Urinary bladder (tissue), 4 donors: Measurements from ENCODE around the gene CGB8. TPM values are rescaled to one million over a fixed set of nuclear protein-coding genes. Genes with fewer than 3 reads are reported as not detected.
A peak's percentile ranks its signal among the peaks of the same experiment; 100 is the strongest.
"Not testable (repeated sequence)": the region's sequence is repeated elsewhere in the genome, so short reads cannot be mapped to it uniquely, and the experiment has no call there.

Source experiments
- DNase-seq: peaks from one replicate; pipeline ENCODE4 v3.0.0-alpha.2; 2015; ENCODE audit errors: extremely low spot score
- H3K27ac ChIP-seq: one replicate; pipeline ENCODE4 v1.5.1; 2013; ENCODE audit warnings: low read depth, mild to moderate bottlenecking, moderate library complexity
- H3K36me3 ChIP-seq: one replicate; pipeline ENCODE4 v1.6.1; 2013; ENCODE audit warnings: mild to moderate bottlenecking, moderate library complexity; ENCODE audit not compliant: insufficient read depth
- H3K4me1 ChIP-seq: one replicate; pipeline ENCODE4 v1.6.1; 2013; ENCODE audit warnings: mild to moderate bottlenecking, moderate library complexity; ENCODE audit not compliant: insufficient read depth
- H3K4me3 ChIP-seq: one replicate; pipeline ENCODE4 v1.5.1; 2013; ENCODE audit warnings: low read depth, low read length
- WGBS: extraction: QIAGEN DNeasy Blood & Tissue Kit; methylation state at CpG from one replicate; pipeline ENCODE4 v1.1.7; 2013; 5-methylcytosine and 5-hydroxymethylcytosine counted together
- polyA plus RNA-seq: library from polyadenylated mRNA; stranded (reverse); fragments of 200-250 nt; gene quantifications from one replicate; pipeline ENCODE4 v1.2.3, GENCODE V29; 2013
- total RNA-seq: library from RNA; depleted of rRNA; stranded (reverse); fragments of >200 nt; gene quantifications from one replicate; pipeline ENCODE4 v1.2.3, GENCODE V29; 2014
- donor health status: healthy with polysubstance abuse.
- donor health status: healthy.

The CGB8 gene
- total and polyA plus RNA-seq, 2 donors: not detected

GRCh38 chr19:49057636-49058234 is 8.8 kb upstream of the CGB8 start, which contains the start of gene CGB7:
Gene CGB7, minus strand, starts transcription at chr19:49057749. Its CDS starts 2,374 bp downstream, at chr19:49055375.
- no peak within 1 kb of the TSS for H3K27ac ChIP-seq
- 5% methylated on average over 38 of the region's 38 CpGs for WGBS

DNA sequence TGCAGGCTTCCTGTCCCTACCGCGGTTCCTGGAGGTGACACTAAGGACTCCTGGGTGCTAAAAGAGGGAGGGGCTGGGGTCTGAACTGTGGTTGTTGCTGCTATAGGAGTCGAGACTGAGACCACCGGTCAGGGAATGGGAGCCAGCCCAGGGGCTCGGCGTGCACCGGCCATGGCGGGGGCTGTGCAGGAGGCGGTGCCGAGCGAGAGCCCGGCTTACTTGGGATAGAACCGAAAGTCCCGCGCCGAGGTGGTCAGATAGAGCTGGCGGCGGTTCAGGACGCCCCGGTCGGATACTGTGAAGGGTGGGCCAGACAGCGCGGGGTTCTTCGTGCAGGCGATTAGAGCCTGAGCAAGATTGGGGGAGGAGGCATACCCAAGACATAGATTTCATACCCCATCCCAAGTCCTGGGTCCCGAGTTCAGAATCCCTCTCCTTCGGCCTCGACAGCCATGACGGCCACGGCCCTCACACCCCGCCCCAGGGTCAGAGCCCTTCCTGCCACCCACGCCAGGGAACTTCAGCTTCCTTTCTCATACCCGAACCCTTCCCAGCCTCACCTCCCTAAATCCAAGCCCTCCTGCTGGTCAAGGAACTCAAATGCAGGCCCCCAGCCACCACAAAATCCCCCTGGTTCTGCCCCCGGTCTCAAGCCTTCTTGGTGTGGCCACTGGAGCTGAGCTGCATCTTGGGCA is 8.1 kb upstream of the CGB8 start:
- not testable (repeated sequence) for H3K4me1 ChIP-seq, H3K27ac ChIP-seq, H3K36me3 ChIP-seq, DNase-seq
- 3% methylated on average over 34 of the region's 34 CpGs for WGBS
- H3K4me3 ChIP-seq: peak overlapping the region; percentile 46

More at GRCh38 chr19:49057636-49058234, 8.8 kb upstream of the CGB8 start, which contains the start of gene CGB7:
- Histone ChIP-seq H3K4me3 (peak within 1 kb of the TSS; percentile 46), H3K4me1 (no peaks in the 10 kb centered on the region), H3K36me3 (no peaks in the 10 kb centered on the region)
- no peak for DNase-seq

DNA sequence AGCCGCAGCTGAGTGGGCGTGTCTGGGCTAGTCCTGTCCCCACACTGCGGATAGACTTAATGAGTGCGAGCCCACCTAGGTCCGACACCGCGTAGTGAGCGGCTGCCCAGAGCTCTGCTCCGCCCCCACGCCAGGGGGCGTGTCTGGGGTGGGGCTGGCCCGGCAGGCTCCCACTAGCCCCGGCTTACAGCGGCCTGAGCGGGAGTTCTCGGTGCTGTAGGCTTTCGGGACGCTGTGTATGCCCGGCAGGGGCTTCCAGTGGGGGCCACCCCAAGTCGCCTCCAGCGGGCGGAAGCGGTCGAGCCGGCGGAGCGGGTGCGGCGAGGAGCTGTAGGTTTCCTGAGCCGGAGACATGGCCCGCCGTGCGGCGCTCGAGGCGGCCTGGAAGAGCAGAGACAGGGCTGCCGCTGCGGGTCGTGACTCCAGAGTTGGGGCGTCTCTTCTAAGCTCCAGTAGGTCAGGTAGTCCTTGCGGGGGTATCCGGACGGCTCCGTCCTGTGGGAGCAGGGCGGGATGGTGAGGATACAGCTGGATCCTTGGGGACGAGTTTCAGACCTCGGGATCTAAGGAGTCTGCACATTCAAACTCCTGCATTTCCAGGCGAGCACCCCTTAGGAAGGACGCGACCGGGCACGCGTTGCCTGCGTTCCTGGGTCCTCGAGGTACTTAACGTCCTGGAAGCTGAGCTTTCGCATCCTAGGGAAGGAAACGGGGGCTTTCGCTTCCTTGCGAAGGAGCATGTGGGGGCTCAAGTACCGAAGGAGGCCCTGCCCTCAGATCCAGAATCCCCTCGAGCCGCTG is 7.4 kb upstream of the CGB8 start:
- no peak overlapping the region for H3K27ac ChIP-seq
- H3K4me3 ChIP-seq: peak overlapping the region; percentile 46

GRCh38 chr19:49050376-49051033 is 1.6 kb upstream of the CGB8 start:
- WGBS: 72% methylated on average over 24 of the region's 24 CpGs
- not testable (repeated sequence) for DNase-seq, H3K36me3 ChIP-seq

More for the DNA sequence above, 7.4 kb upstream of the CGB8 start:
- no peak for DNase-seq
- Histone ChIP-seq H3K4me1 (no peaks in the 10 kb centered on the region), H3K36me3 (no peaks in the 10 kb centered on the region)
- under 1% methylated on average over 63 of the region's 63 CpGs for WGBS

GRCh38 chr19:49049834-49050233 is 923 bp upstream of the CGB8 start:
- not testable (repeated sequence) for DNase-seq, H3K4me3 ChIP-seq, H3K27ac ChIP-seq, H3K4me1 ChIP-seq, H3K36me3 ChIP-seq
- WGBS: 82% methylated on average over 3 of the region's 4 CpGs

More at GRCh38 chr19:49050376-49051033, 1.6 kb upstream of the CGB8 start:
- not testable (repeated sequence) for H3K4me1 ChIP-seq, H3K4me3 ChIP-seq, H3K27ac ChIP-seq

DNA sequence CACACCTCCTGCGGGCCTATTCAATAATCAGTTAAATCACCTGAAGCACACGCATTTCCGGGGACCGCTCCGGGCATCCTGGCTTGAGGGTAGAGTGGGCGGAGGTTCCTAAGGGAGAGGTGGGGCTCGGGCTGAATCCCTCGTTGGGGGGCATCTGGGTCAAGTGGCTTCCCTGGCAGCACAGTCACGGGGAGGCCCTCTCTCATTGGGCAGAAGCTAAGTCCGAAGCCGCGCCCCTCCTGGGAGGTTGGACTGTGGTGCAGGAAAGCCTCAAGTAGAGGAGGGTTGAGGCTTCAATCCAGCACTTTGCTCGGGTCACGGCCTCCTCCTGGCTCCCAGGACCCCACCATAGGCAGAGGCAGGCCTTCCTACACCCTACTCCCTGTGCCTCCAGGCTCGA is 5.4 kb downstream of the CGB8 start, which contains the start of gene CGB5:
TSS of gene CGB5 (plus strand) at position 301 of the 400 bp plus-strand sequence. CDS start 362 bp downstream, outside the sequence.
- not testable (repeated sequence) for DNase-seq, H3K4me3 ChIP-seq, H3K36me3 ChIP-seq, H3K4me1 ChIP-seq, H3K27ac ChIP-seq
- 64% methylated on average over 15 of the region's 15 CpGs for WGBS

GRCh38 chr19:49042666-49043065 is 6.2 kb downstream of the CGB8 start:
- H3K4me3 ChIP-seq, H3K4me1 ChIP-seq, H3K36me3 ChIP-seq, DNase-seq, H3K27ac ChIP-seq: not testable (repeated sequence)
- 88% methylated on average over 3 of the region's 4 CpGs for WGBS

DNA sequence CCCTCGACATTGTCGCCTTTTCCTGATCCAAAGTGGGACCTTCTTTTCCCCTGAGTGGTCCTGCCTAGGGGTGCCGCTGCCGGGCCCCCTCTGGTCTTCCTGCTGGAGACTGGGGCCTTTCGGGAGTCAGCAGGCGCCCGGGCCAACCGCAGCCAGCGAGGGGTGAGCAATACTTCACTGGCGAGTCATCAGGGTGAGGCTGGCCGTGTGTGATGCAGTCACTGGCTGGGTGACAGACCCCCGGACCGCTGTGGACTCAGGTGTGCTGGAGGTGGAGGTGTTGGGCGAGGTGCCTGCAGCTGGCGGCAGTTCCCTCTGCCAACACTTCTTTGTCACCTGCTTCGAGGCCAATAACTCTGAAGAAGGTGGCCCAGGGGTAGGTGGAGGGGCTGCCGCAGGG is 6.7 kb downstream of the CGB8 start:
- WGBS: 74% methylated on average over 17 of the region's 17 CpGs
- Histone ChIP-seq H3K27ac (no peak overlapping the region), H3K4me1 (no peaks in the 10 kb centered on the region), H3K36me3 (no peaks in the 10 kb centered on the region), H3K4me3 (no peak overlapping the region)
- no peak for DNase-seq

DNA sequence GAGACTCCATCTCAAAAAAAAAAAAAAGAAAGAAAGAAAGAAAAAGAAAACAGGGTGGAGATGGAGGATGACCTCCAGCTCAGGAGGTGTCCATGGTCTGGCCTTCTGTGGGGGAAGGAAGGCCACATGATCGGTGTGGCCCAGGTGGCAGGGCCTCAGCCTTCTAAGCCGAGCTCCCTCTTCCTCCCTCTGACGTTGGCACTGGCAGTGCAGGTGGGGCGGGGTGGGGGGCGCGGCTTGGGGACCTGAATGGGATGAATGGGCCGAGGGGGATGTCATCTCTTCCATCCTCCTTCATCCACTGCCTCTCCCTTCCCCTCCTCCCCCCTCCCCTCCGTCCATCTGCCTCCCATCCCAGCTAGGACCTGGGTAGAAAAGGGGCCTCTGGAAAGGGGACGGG is 9.2 kb downstream of the CGB8 start:
- not testable (repeated sequence) for H3K36me3 ChIP-seq, H3K27ac ChIP-seq, DNase-seq, H3K4me1 ChIP-seq, H3K4me3 ChIP-seq
- 67% methylated on average over 8 of the region's 9 CpGs for WGBS

GRCh38 chr19:49038557-49039276 is 10.2 kb downstream of the CGB8 start:
- H3K4me3 ChIP-seq, H3K27ac ChIP-seq, H3K36me3 ChIP-seq, DNase-seq, H3K4me1 ChIP-seq: not testable (repeated sequence)
- WGBS: 84% methylated on average over 26 of the region's 26 CpGs

DNA sequence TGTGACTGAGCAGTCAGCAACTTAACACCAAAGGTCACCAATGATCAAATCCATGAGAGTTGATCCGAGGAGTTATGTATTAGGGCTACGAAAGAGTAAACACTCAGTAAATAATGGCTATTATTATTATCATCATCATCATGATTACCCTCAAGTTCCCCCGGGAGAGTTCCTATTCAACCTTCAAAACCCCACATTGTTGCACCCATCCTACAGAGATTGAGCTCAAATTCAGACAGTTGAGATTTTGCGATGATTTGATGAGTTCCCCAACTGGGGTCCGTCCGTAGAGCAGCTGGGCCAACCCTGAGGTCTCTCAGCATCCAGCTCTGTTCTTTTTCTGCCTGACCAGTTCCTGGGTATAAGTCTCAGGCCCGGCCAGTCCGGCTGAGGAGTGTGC is 10.8 kb downstream of the CGB8 start:
- H3K4me1 ChIP-seq, H3K4me3 ChIP-seq, DNase-seq, H3K36me3 ChIP-seq, H3K27ac ChIP-seq: not testable (repeated sequence)
- 87% methylated on average over 8 of the region's 8 CpGs for WGBS

GRCh38 chr19:49036815-49037214 is 12.1 kb downstream of the CGB8 start, which contains the start of gene CGB1:
Gene CGB1, minus strand, starts transcription at chr19:49036895. Its CDS starts 184 bp downstream, at chr19:49036711.
- 50% methylated on average over 18 of the region's 18 CpGs for WGBS

More at GRCh38 chr19:49036815-49037214, 12.1 kb downstream of the CGB8 start, which contains the start of gene CGB1:
- not testable (repeated sequence) for H3K27ac ChIP-seq, H3K4me1 ChIP-seq, H3K4me3 ChIP-seq, DNase-seq, H3K36me3 ChIP-seq
